ENCODE data around the gene AP5S1.
A peak's percentile ranks its signal among the peaks of the same experiment; 100 is the strongest.
"Not testable (repeated sequence)": the region's sequence is repeated elsewhere in the genome, so short reads cannot be mapped to it uniquely, and the experiment has no call there.

AP5S1 gene, protein sequence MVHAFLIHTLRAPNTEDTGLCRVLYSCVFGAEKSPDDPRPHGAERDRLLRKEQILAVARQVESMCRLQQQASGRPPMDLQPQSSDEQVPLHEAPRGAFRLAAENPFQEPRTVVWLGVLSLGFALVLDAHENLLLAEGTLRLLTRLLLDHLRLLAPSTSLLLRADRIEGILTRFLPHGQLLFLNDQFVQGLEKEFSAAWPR

DNA sequence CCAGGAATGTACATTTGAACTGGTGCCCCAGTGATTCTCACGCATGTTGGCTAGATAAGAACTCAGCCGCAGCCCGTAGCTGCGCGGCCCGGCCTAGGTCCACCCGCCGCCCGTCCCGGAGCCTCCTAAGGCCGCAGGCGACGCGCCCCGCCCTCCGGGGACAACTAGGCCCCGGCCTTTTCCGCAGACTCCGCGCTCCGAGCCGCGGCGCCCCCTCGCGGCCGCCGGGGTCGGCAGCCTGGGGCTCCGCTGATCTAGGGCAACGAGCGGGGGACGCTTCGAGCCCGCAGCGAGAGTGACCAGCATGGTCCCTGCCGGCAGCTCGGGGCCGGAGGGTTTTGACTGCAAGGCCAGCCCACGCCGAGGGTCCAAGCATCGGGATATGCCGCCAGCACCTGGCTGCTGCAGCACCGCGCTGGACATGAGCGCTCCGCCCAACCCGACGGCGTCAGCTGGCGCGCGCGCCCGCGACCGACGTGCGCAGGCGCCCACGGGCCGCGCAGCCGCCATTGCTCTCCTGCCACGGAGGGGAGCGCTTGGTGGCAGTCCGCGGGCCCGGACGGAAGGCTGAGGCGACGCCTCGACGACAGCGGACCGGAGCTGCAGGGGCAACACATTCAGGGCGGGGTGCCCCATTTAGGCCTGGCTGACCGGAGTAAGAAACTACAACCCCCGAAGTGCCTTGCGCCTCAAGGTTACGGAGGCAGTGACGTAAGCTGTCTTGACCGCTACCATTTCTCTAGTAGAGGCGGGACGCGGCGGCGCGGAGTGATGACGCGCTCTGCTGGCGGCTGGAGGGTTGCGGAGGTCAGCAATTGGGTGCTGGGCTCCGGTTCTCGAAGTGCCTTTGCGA lies at the start of gene AP5S1:
AP5S1 (plus strand) TSS at position 500 of the 853 bp plus-strand sequence. CDS start 1,571 bp downstream, outside the sequence.
- peak; percentile 86 for DNase-seq (ENCODE audit: low read depth)

DNA sequence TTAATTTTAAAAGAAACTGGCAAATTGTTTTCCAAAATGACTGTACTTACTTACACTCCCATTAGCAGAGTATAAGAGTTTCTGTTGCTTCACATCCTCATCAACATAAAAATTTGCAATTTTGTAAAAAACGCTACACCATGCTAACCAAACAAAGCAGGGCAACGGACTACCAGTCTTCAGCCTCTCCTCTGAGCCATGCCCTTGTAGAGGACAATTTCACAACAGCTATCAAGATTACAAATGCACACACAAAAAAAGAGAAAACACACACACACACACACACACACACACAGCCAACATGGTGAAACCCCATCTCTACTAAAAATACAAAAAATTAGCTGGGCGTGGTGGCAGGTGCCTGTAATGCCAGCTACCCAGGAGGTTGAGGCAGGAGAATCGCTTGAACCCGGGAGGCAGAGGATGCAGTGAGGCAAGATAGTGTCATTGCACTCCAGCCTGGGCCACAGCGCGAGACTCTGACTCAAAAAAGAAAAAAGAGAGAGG lies 48.7 kb upstream of the AP5S1 start:
- DNase-seq (ENCODE audit: low read depth), result no peak

DNA sequence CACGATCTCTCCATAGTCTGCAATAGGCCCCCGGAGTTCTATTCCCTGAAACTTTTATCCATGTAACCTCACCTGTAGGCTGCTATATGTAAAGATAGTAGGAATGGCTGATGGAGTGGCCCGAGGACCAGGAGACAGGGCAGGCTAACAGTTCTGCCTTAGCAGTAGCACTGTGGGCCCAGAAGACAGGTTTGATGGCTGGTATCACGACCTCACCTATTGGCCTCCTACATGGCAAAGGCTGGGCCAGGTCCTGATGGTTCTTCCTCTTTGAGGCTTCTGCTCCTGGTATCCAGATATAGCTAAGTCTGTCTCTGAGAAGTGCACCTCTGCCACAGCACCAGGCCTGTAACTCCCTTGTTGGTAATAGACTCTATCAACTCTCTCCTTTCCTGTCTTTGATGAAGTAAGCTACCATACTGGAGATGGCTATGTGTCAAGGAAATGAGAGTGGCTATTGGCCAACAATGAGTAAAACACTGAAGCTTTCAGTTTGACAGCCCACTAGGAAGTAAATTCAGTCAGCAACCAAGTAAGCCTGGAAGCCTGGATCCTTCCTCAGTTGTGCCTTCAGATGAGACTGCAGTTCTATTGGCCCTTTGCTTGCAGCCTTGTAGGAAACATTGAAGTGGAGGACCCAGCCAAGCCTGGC lies 44.8 kb upstream of the AP5S1 start:
- no peak for DNase-seq (ENCODE audit: low read depth)

DNA sequence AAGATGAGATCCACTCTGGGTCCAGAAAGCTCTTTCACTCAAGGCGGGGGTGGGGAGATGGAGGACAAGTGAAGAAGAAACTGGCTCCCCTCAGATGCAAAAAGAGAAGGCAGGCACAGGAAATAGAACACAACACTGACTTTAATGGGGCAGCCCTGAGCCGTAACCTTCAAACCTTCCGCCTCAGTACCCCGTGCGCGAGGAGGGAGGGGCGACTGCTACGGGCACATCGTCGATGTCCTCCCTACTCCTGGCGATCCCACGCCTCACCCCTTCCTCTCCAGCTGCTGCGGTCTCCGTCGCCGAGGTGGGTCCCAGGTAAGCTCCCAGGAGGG lies 43.0 kb upstream of the AP5S1 start:
- no peak for DNase-seq (ENCODE audit: low read depth)

DNA sequence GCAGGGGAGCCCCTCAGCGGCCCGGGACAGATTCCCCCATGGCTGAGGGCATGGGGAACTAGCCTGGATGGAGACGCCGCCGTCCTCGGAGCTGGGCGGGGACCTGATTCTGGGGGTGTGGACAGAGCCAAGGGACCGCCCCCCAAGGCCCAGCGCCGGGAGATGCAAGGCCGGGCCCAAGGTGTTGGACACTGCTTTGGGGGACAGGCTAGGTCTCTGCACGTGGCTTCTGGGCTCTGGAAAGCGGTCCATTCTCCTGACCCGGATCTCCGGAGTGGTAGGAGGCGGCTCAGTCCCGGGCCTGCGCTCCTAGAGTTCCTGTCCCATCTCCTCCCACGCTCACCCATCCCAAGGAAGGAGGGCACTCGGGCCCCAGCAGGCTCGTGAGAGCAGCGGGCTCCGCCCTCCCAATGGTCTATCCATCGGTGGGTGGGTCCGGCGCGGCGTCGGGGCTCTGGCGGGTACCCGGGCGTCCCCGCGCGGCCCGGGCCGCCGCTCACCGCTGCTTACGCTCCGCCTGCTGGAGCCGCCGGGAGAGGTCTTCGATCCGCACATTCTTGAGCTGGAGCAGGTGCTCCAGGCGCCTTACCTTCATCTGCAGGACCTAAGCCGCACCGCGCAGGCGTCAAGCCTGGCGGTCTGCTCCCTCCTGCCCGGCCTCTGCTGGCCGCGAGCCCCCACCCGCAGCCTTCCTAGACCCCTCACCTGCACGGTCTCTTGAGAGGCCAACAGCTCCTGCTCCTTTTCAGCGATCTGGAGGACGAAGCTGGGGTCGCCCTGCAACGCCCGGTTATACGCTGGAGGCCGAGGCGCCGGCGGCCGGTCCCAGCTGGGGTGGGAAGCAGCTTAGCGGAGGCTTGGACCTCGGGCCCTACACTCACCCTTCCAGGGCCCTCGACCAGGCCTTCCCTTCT lies 42.4 kb upstream of the AP5S1 start:
- DNase-seq (ENCODE audit: low read depth), result no peak

DNA sequence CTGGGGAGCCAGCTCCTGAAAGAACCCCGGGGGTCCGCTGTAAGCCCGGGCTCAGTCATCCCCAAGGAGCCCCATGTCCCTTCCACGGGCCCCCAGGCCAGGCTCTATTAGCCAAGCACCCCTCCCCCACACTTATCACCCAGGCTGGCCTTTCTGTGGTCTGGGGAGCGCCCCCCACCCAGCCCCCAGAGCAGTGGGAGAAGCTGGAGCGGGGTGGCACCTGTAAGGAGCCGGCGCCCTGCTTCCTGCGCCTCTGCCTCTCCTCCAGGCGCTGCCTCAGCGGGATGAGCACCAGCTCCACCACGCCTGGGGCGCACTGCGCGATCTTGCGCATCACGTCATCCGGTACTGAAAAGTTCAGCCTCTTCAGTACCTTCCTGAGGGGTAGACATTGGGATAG lies 41.4 kb upstream of the AP5S1 start:
- DNase-seq (ENCODE audit: low read depth), result no peak

DNA sequence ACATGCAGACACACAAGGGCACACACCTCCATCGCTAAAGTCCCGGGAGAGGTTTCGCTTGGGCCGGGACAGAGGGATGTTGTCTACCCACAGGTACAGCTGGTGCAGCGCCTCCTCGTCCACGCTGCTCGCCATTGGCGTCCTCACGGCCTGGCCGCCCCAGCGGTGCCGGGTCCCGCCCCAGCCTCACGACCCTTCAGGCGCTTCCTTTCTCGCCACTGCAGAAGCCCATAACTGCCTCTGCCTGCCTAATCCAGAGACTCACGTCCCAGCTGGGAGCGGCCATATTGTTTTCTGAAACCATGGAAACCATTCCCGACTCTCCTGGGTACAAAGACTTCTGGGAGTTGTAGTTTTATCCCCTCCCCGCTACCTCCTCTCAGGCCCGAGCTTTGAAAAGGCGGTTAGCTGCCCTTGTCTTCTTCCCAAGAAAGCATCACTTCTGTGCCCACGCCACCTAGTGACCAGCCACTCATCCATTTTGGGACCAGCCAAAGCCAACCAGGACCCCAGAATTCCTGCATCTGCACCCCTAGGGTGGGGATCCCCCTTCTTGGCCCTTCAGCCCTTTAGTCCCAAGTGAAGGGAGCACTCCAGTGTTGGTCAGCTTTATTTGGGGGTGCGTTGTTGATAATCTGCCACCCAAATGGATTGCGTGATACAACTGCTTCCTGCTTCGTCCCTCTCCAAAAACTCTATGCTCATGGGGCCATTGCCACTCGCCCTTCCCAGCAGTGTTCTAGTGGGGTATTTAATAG lies 39.0 kb upstream of the AP5S1 start, which contains the start of gene SPEF1:
SPEF1 (minus strand) TSS at position 296 of the 758 bp plus-strand sequence; CDS start at position 135, 161 bp downstream.
- DNase-seq (ENCODE audit: low read depth), result no peak

DNA sequence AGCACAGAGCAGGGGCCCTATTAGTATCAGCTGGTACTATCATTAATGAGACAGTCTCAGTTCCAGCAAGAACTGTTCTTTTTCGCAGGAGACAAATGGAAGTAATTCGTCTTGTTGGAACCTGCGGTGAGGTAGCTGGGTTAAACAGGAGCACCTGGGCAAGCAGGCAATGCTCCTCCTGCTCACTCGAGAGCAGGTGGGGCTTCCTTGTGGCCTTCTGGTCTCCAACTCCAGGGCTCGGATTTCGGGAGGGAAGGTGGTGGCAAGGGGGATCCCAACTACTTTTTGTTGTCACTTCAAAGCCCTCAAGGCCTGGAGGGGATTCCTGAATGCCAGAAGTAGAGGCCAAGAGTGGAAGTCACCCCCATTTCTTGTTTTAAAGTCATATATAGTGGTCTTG lies 37.8 kb upstream of the AP5S1 start:
- no peak for DNase-seq (ENCODE audit: low read depth)

DNA sequence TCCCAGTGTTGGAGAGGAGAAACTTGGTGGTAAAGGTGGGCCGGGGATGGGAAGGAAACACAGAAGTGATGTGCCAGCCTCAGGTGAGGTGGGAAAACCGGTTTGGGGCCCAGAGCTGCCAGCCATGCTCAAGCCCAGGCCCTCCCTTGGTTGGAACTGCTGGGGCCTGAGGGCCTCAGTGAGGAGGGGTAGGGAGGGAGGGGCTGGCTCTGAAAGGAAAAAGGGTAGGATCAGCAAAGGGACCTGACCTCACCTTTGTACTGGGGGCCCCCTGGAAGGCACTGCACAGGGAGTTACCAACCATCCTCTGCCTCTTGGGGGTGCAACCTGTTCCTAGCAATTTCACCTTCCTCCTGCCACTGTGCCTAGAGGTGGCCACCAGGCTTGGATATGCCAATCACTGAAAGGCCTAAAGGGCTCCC lies 37.3 kb upstream of the AP5S1 start:
- DNase-seq (ENCODE audit: low read depth), result no peak

DNA sequence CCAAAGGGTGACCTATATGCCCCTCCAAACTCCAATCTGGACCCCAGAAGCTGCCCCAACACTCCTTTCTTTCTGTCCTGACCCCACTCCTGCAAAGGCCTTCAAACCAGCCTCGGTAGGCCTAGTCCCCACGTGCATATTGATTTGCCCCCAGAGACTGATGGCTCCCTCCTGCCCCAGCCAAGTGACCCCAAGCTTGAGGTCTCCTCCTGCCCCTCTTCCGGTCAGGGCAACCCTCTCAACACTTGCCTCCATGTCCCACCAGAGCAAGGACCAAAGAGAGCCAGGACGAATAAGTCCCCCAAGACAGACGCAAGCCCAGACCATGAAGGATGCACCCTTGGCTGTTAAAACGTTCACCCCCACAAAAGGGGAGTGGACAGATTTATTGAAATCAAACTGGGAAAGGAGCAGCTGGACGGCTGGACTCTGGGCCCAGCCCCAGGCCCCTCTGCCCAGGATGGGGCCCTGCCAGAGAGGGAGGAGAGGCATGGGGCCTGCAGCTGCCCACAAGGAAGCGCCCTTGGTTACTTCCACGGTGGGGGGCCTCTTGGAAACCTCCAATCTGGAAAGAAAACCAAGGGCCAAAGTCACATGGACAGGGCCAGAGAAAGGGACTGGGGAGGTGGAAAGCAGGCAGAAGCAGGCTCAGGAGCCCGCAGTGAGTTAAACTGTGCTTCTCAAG lies 36.7 kb upstream of the AP5S1 start:
- DNase-seq (ENCODE audit: low read depth), result no peak

DNA sequence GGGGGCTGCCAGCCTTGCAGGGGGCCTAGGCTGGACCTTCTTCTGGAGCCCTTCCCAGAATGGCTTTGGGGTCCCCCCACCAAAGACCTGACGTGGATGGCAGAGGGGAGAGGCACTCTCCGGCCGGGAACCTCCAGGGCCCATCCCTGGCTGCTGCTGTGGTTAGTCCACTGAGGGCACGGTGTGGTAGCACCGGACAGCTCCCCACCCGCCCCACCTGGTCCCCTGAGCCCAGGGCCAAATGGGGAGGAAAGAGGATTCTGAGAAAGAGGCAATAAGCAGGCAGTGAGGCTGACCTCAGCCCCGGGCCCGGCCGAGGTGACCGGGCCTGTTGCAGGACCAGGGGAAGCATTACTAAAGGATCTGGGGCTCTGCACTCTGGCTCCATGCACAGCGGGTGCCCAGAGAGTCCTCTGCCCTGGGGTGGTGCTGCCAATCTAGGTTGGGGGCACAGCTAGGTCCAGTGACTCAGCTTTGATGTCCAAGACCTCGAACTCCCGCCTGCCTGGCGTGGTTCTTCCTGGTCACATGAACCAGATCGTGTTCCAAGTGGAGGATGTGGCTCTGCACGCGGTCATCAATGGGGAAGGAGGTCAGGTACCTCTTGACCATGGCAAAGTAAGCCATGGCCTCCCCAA lies 36.0 kb upstream of the AP5S1 start:
- no peak for DNase-seq (ENCODE audit: low read depth)

DNA sequence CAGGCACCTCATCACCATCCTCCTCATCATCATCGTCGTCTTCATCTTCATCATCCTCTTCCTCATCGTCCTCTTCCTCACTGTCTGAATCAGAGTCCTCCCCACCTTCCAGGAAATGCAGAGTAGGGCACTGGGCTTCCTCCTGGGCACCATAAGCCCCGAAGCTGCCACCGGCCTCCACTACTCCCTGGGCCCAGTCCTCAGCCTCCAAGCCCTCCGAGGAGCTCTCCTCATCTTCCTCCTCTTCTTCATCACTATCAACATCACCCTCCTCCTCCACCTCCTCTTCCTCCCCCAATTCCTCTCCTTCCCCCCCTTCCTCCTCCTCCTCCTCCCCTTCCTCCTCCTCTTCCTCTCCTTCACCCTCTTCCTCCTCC lies 35.5 kb upstream of the AP5S1 start:
- DNase-seq (ENCODE audit: low read depth), result no peak

DNA sequence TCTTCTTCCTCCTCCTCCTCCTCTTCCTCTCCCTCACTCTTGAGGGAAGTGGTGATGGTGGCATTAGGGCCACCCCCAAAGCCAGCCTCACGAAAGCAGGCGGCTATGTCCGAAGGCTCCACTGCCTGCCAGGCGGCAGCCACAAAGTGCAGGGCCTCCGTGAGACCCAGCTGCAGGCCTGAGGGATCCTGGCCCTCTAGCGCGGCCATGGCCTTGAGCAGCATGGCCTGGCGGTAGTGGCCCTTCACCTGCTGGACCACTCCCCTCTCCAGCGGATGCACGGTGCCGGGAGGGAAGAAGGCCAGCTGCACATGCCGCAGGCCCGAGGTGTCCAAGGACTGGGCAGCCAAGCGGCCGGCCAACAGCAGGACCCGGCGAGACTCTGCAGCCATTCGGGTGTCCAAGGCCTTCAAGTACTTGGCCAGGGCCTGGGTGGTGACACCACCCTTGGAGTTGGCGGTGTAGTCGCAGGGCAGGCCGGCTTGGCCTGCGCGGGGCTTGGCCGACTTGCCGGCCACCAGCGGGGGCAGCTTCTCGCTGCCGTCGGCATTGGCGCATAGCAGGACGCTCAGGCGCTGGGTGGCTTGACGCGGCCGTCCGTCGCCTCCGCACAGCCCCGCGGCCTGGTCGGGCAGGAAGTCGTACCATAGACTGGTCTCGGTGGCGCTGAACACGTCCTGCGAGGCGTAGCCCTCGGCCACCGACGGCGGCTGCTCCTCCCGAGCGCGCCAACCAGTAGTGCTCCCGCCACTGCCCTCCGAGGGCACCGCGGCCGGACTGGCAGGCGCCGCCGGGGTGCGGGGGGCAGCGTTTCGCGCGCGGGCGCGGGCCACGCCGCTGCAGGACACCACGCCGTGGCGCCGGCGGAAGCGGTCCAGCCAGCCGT lies 34.9 kb upstream of the AP5S1 start:
- DNase-seq (ENCODE audit: low read depth), result no peak

DNA sequence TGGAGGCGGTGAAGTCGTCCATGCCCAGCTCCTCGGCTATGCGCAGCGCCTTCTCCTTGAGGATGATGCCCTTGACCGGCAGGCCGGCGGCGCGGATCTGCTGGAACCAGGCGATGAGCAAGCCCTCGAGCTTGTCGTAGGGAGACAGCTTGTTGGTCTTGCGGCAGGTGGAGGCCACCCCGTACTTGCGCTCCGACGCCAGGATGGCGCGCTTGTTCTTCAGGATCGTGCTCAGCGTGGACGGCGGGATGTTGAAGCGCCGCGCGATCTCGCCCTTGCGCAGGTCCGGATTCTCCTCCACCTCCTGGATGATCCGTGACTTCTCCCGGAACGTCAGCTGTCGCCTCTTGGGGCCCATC lies 34.2 kb upstream of the AP5S1 start:
- no peak for DNase-seq (ENCODE audit: low read depth)

DNA sequence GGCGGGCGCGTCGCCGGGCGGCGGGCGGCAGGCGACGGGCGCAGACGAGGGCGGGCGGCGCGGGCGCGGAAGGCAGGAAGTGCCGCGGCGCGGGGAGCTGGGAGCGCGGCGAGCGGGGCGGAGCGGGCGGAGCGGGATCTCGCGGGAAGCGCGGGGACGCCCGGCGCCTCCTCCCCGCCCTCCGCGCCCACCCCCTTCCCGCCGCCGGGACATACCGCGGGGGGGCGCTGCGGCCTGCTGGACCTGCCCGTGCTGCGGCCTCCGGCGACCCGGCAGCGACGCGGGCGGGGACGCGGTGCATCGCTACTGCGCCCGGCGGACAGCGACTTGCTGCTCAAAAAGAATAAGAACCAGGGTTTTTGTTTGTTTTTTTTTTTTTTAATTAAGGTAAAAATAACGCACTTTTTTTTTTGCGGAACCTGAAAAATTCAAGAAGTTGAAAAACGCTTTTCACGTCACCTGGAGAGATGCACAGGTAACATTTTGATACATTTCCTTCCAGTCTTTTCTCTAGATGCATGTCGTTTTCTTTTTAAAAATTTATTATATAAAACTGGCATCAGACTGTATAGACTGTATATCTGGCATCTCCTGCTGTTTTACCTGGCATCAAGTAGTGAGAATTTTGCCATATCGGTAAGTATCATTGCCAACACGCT lies 33.6 kb upstream of the AP5S1 start, which contains the start of gene CENPB:
CENPB (minus strand) TSS at position 76 of the 659 bp plus-strand sequence. CDS start 257 bp downstream, outside the sequence.
- peak; percentile 85 for DNase-seq (ENCODE audit: low read depth)

DNA sequence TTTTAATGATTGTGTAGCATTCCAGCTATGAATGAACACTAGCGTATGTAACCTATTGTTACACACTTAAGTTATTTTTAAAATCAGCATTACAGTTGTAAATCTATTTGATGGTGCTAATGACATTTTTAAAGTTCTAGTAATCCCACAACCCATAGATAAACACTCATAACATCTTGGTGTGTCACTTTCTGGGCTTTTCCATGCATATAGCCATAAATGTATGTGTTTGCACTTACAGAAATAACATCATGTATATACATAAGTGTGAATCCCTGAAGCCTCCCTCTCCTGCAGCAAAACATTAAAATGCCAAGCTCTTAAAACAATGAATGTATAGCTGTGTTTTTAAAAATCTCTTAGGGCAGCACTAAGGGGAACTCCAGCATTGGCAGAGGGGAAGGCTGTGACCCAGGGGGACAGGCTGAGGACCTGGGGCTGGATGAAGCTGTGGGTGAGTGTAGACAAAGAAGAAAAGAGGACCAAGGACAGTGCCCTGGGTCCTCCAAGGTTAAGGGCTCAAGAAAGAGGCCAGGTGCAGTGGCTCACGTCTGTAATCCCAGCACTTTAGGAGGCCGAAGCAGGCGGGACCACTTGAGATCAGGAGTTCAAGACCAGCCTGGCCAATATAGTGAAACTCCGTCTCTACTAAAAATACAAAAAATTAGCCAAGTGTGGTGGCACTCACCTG lies 32.9 kb upstream of the AP5S1 start:
- no peak for DNase-seq (ENCODE audit: low read depth)

DNA sequence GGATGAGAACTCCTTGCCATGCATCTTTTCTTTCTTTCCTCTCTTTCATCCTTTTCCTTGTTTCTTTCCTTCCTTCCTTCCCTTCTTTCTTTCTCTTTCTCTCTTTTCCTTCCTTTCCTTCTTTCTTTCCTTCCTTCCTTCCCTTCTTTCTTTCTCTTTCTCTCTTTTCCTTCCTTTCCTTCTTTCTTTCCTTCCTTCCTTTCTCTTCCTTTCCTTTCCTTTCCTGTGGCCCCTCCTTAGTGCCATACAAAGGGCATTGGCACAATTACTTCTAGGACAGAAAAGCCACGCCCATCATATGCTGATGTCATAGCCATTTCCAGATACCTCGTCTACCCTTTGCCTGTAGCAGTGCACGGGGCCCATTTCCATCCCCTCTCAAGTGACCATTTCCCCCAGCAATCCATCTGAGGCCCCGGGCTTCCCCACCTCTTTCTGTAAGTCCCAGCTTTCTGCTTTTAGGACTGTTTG lies 31.6 kb upstream of the AP5S1 start:
- no peak for DNase-seq (ENCODE audit: low read depth)

DNA sequence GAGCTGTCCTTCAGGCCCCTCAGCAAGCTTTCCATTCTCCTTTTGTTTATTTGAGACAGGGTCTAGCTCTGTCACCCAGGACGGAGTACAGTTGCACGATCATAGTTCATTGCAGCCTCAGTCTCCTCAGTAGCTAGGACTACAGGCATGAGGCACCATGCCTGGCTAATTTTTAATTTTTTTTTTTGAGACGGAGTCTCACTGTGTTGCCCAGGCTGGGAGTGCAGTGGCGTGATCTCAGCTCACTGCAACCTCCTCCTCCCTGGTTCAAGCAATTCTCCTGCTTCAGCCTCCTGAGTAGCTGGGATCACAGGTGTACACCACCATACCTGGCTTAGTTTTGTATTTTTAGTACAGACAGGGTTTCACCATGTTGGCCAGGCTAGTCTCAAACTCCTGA lies 31.1 kb upstream of the AP5S1 start:
- DNase-seq (ENCODE audit: low read depth), result not testable (repeated sequence)
